ENCODE results near the gene NPHP4. TPM values are rescaled to one million over a fixed set of nuclear protein-coding genes. Genes with fewer than 3 reads are reported as not detected.

NPHP4 gene
- total RNA-seq, 1 donor from 2014 or later = 12.8 TPM

GRCh38 chr1:6028042-6028850 lies 36.0 kb upstream of the NPHP4 start:
- Mint-ChIP-seq H3K27ac (ENCODE audit: unreplicated experiment) (no peak overlapping the region), H3K9me3 (ENCODE audit: unreplicated experiment) (no peaks in the 10 kb centered on the region), H3K4me1 (ENCODE audit: unreplicated experiment) (peaks cover 5% of the 10 kb centered on the region), H3K27me3 (ENCODE audit: unreplicated experiment) (peaks cover 2% of the 10 kb centered on the region), H3K36me3 (ENCODE audit: unreplicated experiment) (no peaks in the 10 kb centered on the region), H3K4me3 (ENCODE audit: unreplicated experiment) (no peak overlapping the region)
- DNase-seq (ENCODE audit: extremely low spot score, unreplicated experiment) = no peak
- no peak for TF ChIP-seq CTCF (IDR thresholded peaks at IDR 0.05)

GRCh38 chr1:6027591-6027990 lies 35.4 kb upstream of the NPHP4 start:
- no peak for DNase-seq (ENCODE audit: extremely low spot score, unreplicated experiment)
- no peak for TF ChIP-seq CTCF (IDR thresholded peaks at IDR 0.05)
- peaks cover 5% of the 10 kb centered on the region for H3K4me1 Mint-ChIP-seq (ENCODE audit: unreplicated experiment)
- H3K4me3 Mint-ChIP-seq (ENCODE audit: unreplicated experiment) = no peak overlapping the region
- no peaks in the 10 kb centered on the region for H3K36me3 Mint-ChIP-seq (ENCODE audit: unreplicated experiment)
- H3K9me3 Mint-ChIP-seq (ENCODE audit: unreplicated experiment) = no peaks in the 10 kb centered on the region
- H3K27me3 Mint-ChIP-seq (ENCODE audit: unreplicated experiment) = no peaks in the 10 kb centered on the region
- no peak overlapping the region for H3K27ac Mint-ChIP-seq (ENCODE audit: unreplicated experiment)

- no peak overlapping the region for H3K4me3 Mint-ChIP-seq (ENCODE audit: unreplicated experiment)
- H3K27me3 Mint-ChIP-seq (ENCODE audit: unreplicated experiment) = no peaks in the 10 kb centered on the region
- H3K9me3 Mint-ChIP-seq (ENCODE audit: unreplicated experiment) = no peaks in the 10 kb centered on the region
- H3K36me3 Mint-ChIP-seq (ENCODE audit: unreplicated experiment) = no peaks in the 10 kb centered on the region
- DNase-seq (ENCODE audit: extremely low spot score, unreplicated experiment) = no peak
- no peak overlapping the region for H3K27ac Mint-ChIP-seq (ENCODE audit: unreplicated experiment)
- TF ChIP-seq CTCF (IDR thresholded peaks at IDR 0.05) = no peak
- peaks cover 5% of the 10 kb centered on the region for H3K4me1 Mint-ChIP-seq (ENCODE audit: unreplicated experiment)
Observed at GRCh38 chr1:6026095-6026809, 34.0 kb upstream of the NPHP4 start.

- Mint-ChIP-seq H3K4me3 (ENCODE audit: unreplicated experiment) (no peak overlapping the region), H3K27ac (ENCODE audit: unreplicated experiment) (no peak overlapping the region), H3K4me1 (ENCODE audit: unreplicated experiment) (peaks cover 5% of the 10 kb centered on the region), H3K36me3 (ENCODE audit: unreplicated experiment) (no peaks in the 10 kb centered on the region), H3K27me3 (ENCODE audit: unreplicated experiment) (no peaks in the 10 kb centered on the region), H3K9me3 (ENCODE audit: unreplicated experiment) (no peaks in the 10 kb centered on the region)
- DNase-seq (ENCODE audit: extremely low spot score, unreplicated experiment) = no peak
- no peak for TF ChIP-seq CTCF (IDR thresholded peaks at IDR 0.05)
Observed at GRCh38 chr1:6025269-6026094, 33.3 kb upstream of the NPHP4 start.
